ENCODE results near the gene LIN52.

Gene LIN52, protein sequence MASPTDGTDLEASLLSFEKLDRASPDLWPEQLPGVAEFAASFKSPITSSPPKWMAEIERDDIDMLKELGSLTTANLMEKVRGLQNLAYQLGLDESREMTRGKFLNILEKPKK

GRCh38 chr14:74084277-74085046 is at the start of gene LIN52, which contains the start of gene ALDH6A1:
LIN52 (plus strand) TSS chr14:74084956; CDS start chr14:74084975, 19 bp downstream.
ALDH6A1 (minus strand) TSS chr14:74084453; CDS start chr14:74084394, 59 bp downstream.
- DNase-seq (ENCODE audit: insufficient read length, low spot score), result peak; percentile 85
- peak; percentile 46; the same call in 1 of the 2 replicates for TF ChIP-seq POLR2A (IDR thresholded peaks at IDR 0.05; ENCODE audit: low read depth, low read length)
- peak; percentile 99 for FAIRE-seq

DNA sequence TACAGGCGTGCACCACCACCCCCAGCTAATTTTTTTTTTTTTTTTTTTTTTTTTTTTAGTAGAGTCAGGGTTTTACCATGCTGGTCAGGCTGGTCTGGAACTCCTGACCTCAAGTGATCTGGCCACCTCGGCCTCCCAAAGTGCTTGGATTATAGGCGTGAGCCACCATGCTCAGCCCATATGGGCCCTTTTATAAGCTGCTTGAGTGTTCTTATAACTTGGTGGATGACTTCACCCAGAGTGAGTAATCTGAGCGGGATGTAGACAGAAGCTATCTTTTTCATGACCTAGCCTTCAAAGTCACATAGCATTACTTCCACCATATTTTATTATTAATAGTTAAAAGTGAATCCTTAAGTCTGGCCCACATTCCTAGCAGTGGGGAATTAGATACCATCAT is 49.2 kb upstream of the LIN52 start:
- no peak for FAIRE-seq
- DNase-seq (ENCODE audit: insufficient read length, low spot score), result no peak
- TF ChIP-seq POLR2A (IDR thresholded peaks at IDR 0.05; ENCODE audit: low read depth, low read length), result no peak

GRCh38 chr14:74038020-74038859 is 46.5 kb upstream of the LIN52 start:
- FAIRE-seq (peak; percentile 11), DNase-seq (ENCODE audit: insufficient read length, low spot score) (peak; percentile 6)
- TF ChIP-seq POLR2A (IDR thresholded peaks at IDR 0.05; ENCODE audit: low read depth, low read length), result no peak

DNA sequence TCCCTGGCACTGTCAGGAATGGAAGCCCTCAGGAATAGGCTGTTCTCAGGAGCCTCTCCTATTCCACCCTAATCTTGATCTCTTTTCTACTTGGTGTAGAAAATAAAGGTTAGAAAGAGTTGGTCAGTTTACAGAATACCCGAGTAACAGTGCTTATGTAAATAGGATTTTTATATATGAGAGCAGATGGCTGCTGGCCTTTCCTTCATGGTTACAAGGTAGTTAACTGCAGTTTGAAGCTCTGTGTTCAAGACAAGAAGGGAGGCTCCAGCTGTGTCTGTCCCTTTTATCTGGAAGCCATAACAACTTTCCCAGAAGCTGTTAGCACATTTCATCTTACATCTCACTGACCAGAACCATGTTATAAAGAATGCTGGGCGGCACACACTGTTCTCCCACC is 42.5 kb upstream of the LIN52 start:
- no peak for TF ChIP-seq POLR2A (IDR thresholded peaks at IDR 0.05; ENCODE audit: low read depth, low read length)
- FAIRE-seq (no peak), DNase-seq (ENCODE audit: insufficient read length, low spot score) (no peak)

GRCh38 chr14:74045522-74045921 is 39.2 kb upstream of the LIN52 start:
- TF ChIP-seq POLR2A (IDR thresholded peaks at IDR 0.05; ENCODE audit: low read depth, low read length), result no peak
- DNase-seq (ENCODE audit: insufficient read length, low spot score) (no peak), FAIRE-seq (no peak)

GRCh38 chr14:74048281-74048680 is 36.5 kb upstream of the LIN52 start:
- no peak for DNase-seq (ENCODE audit: insufficient read length, low spot score)
- FAIRE-seq, result peak; percentile 41
- no peak for TF ChIP-seq POLR2A (IDR thresholded peaks at IDR 0.05; ENCODE audit: low read depth, low read length)

DNA sequence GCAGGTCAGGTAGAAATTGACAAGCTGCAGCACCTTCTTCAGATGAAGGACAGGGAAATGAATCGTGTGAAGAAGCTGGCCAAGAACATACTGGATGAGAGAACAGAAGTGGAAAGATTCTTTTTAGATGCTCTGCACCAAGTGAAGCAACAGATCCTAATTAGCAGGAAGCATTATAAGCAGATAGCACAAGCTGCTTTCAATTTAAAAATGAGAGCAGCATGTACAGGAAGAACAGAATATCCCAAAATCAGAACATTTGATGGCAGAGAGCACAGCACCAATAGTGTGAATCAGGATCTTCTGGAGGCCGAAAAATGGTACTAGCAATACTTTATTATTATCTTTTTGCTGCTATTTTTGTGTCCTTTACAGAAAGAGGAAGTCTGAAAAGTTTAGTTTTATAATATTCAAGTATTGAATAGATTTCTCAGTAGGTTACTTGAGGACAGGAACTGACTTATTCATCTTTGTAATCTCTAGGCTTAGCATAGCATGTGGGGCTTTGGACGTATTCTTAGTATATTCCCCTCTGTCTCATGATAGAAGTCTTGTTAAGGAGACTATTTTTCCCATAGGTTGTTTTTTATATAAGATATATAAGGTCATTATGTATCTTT is 34.8 kb upstream of the LIN52 start:
- no peak for TF ChIP-seq POLR2A (IDR thresholded peaks at IDR 0.05; ENCODE audit: low read depth, low read length)
- DNase-seq (ENCODE audit: insufficient read length, low spot score) (no peak), FAIRE-seq (no peak)

DNA sequence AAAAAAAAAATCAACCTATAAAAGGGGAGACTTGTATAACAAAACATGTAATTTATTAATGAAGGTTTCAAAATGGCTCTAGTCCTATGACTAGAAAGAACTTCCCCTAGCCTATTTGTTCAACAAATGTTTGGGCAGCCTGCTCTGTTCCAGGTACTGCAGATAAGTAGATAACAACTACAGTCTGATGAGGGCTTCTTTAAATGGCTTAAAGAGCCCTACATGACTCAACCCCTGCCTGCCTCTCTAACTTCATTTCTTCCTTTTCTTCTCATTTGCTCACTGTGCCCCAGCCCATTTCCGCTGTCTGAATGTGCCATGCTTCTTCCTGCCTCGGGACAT is 22.0 kb upstream of the LIN52 start:
- FAIRE-seq (no peak), DNase-seq (ENCODE audit: insufficient read length, low spot score) (peak; percentile 12)
- TF ChIP-seq POLR2A (IDR thresholded peaks at IDR 0.05; ENCODE audit: low read depth, low read length), result no peak

DNA sequence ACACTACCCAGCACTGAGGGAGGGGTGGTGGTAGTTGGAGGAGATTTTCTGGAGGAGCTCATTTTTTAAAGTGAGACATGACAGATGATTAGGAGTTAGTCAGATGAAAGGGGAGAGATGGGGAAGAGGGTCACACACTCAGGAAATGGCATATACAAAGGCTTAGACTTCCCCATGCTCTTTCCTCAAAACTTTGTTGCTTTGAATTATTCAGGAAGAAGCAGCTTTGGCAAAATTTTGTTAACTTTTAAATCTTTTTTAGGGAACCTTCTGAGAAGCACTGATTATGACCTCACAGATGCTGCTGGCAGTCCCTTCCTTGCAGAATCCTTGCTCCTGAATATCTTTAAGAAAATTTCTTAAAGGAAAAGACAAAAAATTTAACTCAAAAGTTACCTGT is 20.3 kb upstream of the LIN52 start:
- FAIRE-seq (no peak), DNase-seq (ENCODE audit: insufficient read length, low spot score) (no peak)
- TF ChIP-seq POLR2A (IDR thresholded peaks at IDR 0.05; ENCODE audit: low read depth, low read length), result no peak

- DNase-seq (ENCODE audit: insufficient read length, low spot score), result no peak
- no peak for TF ChIP-seq POLR2A (IDR thresholded peaks at IDR 0.05; ENCODE audit: low read depth, low read length)
- FAIRE-seq, result no peak
Observed at GRCh38 chr14:74064883-74065282, 19.9 kb upstream of the LIN52 start.

GRCh38 chr14:74065746-74066575 is 18.8 kb upstream of the LIN52 start:
- no peak for TF ChIP-seq POLR2A (IDR thresholded peaks at IDR 0.05; ENCODE audit: low read depth, low read length)
- FAIRE-seq, result no peak
- DNase-seq (ENCODE audit: insufficient read length, low spot score), result no peak

DNA sequence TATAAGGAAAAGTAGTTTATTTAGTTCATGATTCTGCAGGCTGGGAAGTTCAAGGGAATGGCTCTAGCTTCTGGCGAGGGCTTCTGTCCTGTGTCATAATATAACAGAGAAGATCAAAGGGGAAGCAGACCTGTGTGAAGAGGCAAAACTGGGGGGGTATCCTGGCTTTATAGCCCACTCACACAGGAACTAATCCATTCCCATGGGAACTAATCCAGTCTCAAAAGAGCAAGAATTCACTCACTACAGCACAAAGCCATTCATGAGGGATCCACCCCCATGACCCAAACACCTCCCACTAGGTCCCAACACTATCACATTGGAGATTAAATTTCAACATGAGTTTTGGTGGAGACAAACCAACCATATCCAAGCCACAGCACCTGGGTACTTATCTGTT is 7.4 kb upstream of the LIN52 start:
- DNase-seq (ENCODE audit: insufficient read length, low spot score) (no peak), FAIRE-seq (no peak)
- TF ChIP-seq POLR2A (IDR thresholded peaks at IDR 0.05; ENCODE audit: low read depth, low read length), result no peak

DNA sequence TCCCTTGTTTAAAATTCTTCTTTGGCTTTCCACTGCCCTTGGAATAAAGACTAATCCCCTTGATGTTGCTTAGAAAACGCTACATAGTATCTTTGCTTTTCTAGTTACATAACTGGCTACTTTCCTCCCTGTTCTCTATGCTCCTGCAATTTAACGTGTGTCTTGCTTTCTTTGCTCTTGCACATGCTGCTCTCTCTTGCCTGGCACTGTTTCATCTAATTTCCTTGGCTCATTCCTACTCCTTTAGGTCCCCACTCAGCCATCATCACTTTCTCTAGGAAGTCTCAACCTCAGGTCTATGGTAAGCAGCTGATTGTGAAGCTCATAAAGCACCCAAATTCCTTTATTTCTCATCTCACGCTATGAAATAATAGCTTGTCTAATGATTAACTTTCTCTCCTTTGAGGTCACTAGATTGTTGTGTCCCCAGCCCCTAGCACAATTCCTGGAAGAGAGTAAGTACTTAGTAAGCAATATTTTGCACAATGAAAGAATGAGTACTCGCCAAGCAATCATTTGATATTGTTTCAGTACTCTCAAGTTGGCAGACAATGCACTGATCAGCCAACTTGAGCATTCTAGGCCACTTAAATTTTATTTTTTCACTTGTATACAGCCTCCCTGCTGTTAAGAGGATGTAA is 3.8 kb upstream of the LIN52 start:
- DNase-seq (ENCODE audit: insufficient read length, low spot score) (no peak), FAIRE-seq (no peak)
- no peak for TF ChIP-seq POLR2A (IDR thresholded peaks at IDR 0.05; ENCODE audit: low read depth, low read length)

All from H54 (cell line).